ENCODE results near the gene FBXO44.

Gene FBXO44

DNA sequence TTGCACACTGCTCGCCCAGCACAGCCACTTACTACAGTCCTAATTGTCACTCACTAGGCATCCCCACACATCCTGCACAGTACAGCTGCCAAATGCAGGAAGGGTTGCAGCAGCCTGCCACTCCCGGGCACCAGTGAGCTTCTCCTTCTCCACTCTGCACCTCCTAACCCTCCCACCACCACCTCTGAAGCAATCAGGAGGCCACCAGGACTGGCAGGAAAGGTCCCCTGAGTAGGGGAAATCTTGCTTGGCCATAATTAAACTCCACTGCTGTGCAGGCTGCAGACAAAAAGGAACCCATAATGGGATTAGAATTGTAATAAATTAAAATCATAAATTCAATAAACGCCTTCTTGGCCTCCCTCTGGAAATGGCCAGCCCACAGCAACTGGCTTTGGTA lies 32.3 kb upstream of the FBXO44 start:
- no peak overlapping the region for H3K4me3 ChIP-seq (ENCODE audit: control insufficient read depth in 1 of 7, extremely low read depth in 1 of 7, insufficient read depth in 4 of 7, low read depth in 2 of 7, low read length in 6 of 7)
- no peaks in the 10 kb centered on the region for H3K4me1 ChIP-seq (ENCODE audit: control extremely low read depth in 1 of 4, control insufficient read depth in 4 of 4, insufficient read depth in 4 of 4, low read length in 3 of 4)
- H3K27ac ChIP-seq (ENCODE audit: insufficient read depth in 1 of 2, low read depth in 1 of 2, low read length in 2 of 2, poor library complexity in 1 of 2, severe bottlenecking in 2 of 2), result no peak overlapping the region
- no peaks in the 10 kb centered on the region for H3K9me3 ChIP-seq (ENCODE audit: control extremely low read depth in 1 of 5, control insufficient read depth in 4 of 5, insufficient read depth in 2 of 5, low read depth in 1 of 5, low read length in 4 of 5)
- 100% methylated on average over 1 of the region's 3 CpGs for WGBS (ENCODE audit: insufficient coverage)
- POLR2A ChIA-PET, result no interaction called here
- H3K27me3 ChIP-seq (replicated peaks in 2 of 5; ENCODE audit: control insufficient read depth in 4 of 5, insufficient read depth in 5 of 5, low read length in 4 of 5), result peaks cover 0 to 22% (median 3%) of the 10 kb centered on the region in 5 experiments
- H3K36me3 ChIP-seq (ENCODE audit: control insufficient read depth in 4 of 4, insufficient read depth in 4 of 4, low read length in 3 of 4), result no peaks in the 10 kb centered on the region
- no peak for DNase-seq
- CTCF ChIA-PET, result no interaction called here

- Histone ChIP-seq H3K4me3 (ENCODE audit: control insufficient read depth in 1 of 7, extremely low read depth in 1 of 7, insufficient read depth in 4 of 7, low read depth in 2 of 7, low read length in 6 of 7) (no peak overlapping the region), H3K27me3 (replicated peaks in 2 of 5; ENCODE audit: control insufficient read depth in 4 of 5, insufficient read depth in 5 of 5, low read length in 4 of 5) (peaks cover 0 to 22% (median under 1%) of the 10 kb centered on the region in 5 experiments), H3K4me1 (ENCODE audit: control extremely low read depth in 1 of 4, control insufficient read depth in 4 of 4, insufficient read depth in 4 of 4, low read length in 3 of 4) (no peaks in the 10 kb centered on the region), H3K36me3 (ENCODE audit: control insufficient read depth in 4 of 4, insufficient read depth in 4 of 4, low read length in 3 of 4) (no peaks in the 10 kb centered on the region), H3K27ac (ENCODE audit: insufficient read depth in 1 of 2, low read depth in 1 of 2, low read length in 2 of 2, poor library complexity in 1 of 2, severe bottlenecking in 2 of 2) (no peak overlapping the region), H3K9me3 (ENCODE audit: control extremely low read depth in 1 of 5, control insufficient read depth in 4 of 5, insufficient read depth in 2 of 5, low read depth in 1 of 5, low read length in 4 of 5) (no peaks in the 10 kb centered on the region)
- CTCF ChIA-PET, result no interaction called here
- no peak for DNase-seq
- whole genome bisulfite sequencing (ENCODE audit: insufficient coverage), result 100% methylated on average over 3 of the region's 8 CpGs
- POLR2A ChIA-PET, result no interaction called here
These were observed 31.0 kb upstream of the FBXO44 start for GRCh38 chr1:11623702-11624101.

GRCh38 chr1:11626551-11626950 lies 28.1 kb upstream of the FBXO44 start:
- CTCF ChIA-PET, result no interaction called here

GRCh38 chr1:11628767-11629166 lies 25.9 kb upstream of the FBXO44 start:
- H3K9me3 ChIP-seq (ENCODE audit: control extremely low read depth in 1 of 5, control insufficient read depth in 4 of 5, insufficient read depth in 2 of 5, low read depth in 1 of 5, low read length in 4 of 5), result no peaks in the 10 kb centered on the region
- H3K36me3 ChIP-seq (ENCODE audit: control insufficient read depth in 4 of 4, insufficient read depth in 4 of 4, low read length in 3 of 4), result no peaks in the 10 kb centered on the region
- no peak overlapping the region for H3K27ac ChIP-seq (ENCODE audit: insufficient read depth in 1 of 2, low read depth in 1 of 2, low read length in 2 of 2, poor library complexity in 1 of 2, severe bottlenecking in 2 of 2)
- peaks cover 0 to 35% (median 5%) of the 10 kb centered on the region in 5 experiments for H3K27me3 ChIP-seq (replicated peaks in 2 of 5; ENCODE audit: control insufficient read depth in 4 of 5, insufficient read depth in 5 of 5, low read length in 4 of 5)
- no peaks in the 10 kb centered on the region for H3K4me1 ChIP-seq (ENCODE audit: control extremely low read depth in 1 of 4, control insufficient read depth in 4 of 4, insufficient read depth in 4 of 4, low read length in 3 of 4)
- DNase-seq, result no peak
- CTCF ChIA-PET, result interaction anchor here (0.6 kb wide), 1 partner anchor 159 kb away, joined by 3 read pairs; no protein-coding TSS in a partner anchor
- H3K4me3 ChIP-seq (ENCODE audit: control insufficient read depth in 1 of 7, extremely low read depth in 1 of 7, insufficient read depth in 4 of 7, low read depth in 2 of 7, low read length in 6 of 7), result no peak overlapping the region
- POLR2A ChIA-PET, result no interaction called here
- WGBS (ENCODE audit: insufficient coverage), result 97% methylated on average over 6 of the region's 7 CpGs

More at GRCh38 chr1:11626551-11626950, 28.1 kb upstream of the FBXO44 start:
- peaks cover 0 to 38% (median 5%) of the 10 kb centered on the region in 5 experiments for H3K27me3 ChIP-seq (replicated peaks in 2 of 5; ENCODE audit: control insufficient read depth in 4 of 5, insufficient read depth in 5 of 5, low read length in 4 of 5)
- H3K4me3 ChIP-seq (ENCODE audit: control insufficient read depth in 1 of 7, extremely low read depth in 1 of 7, insufficient read depth in 4 of 7, low read depth in 2 of 7, low read length in 6 of 7), result no peak overlapping the region
- H3K27ac ChIP-seq (ENCODE audit: insufficient read depth in 1 of 2, low read depth in 1 of 2, low read length in 2 of 2, poor library complexity in 1 of 2, severe bottlenecking in 2 of 2), result no peak overlapping the region
- POLR2A ChIA-PET, result interaction anchor here (0.6 to 0.7 kb wide), 2 partner anchors 97 to 146 kb away, joined by 3 to 4 read pairs; no protein-coding TSS in a partner anchor
- no peaks in the 10 kb centered on the region for H3K9me3 ChIP-seq (ENCODE audit: control extremely low read depth in 1 of 5, control insufficient read depth in 4 of 5, insufficient read depth in 2 of 5, low read depth in 1 of 5, low read length in 4 of 5)
- no peaks in the 10 kb centered on the region for H3K36me3 ChIP-seq (ENCODE audit: control insufficient read depth in 4 of 4, insufficient read depth in 4 of 4, low read length in 3 of 4)
- H3K4me1 ChIP-seq (ENCODE audit: control extremely low read depth in 1 of 4, control insufficient read depth in 4 of 4, insufficient read depth in 4 of 4, low read length in 3 of 4), result no peaks in the 10 kb centered on the region
- 100% methylated on average over 2 of the region's 3 CpGs for WGBS (ENCODE audit: insufficient coverage)
- DNase-seq, result no peak

GRCh38 chr1:11629184-11630016 lies 25.3 kb upstream of the FBXO44 start:
- H3K4me1 ChIP-seq (ENCODE audit: control extremely low read depth in 1 of 4, control insufficient read depth in 4 of 4, insufficient read depth in 4 of 4, low read length in 3 of 4), result no peaks in the 10 kb centered on the region
- 55% methylated on average over 11 of the region's 15 CpGs for WGBS (ENCODE audit: insufficient coverage)
- DNase-seq, result no peak
- no peak overlapping the region for H3K27ac ChIP-seq (ENCODE audit: insufficient read depth in 1 of 2, low read depth in 1 of 2, low read length in 2 of 2, poor library complexity in 1 of 2, severe bottlenecking in 2 of 2)
- H3K27me3 ChIP-seq (replicated peaks in 2 of 5; ENCODE audit: control insufficient read depth in 4 of 5, insufficient read depth in 5 of 5, low read length in 4 of 5), result peaks cover 0 to 35% (median 5%) of the 10 kb centered on the region in 5 experiments
- CTCF ChIA-PET, result no interaction called here
- H3K4me3 ChIP-seq (ENCODE audit: control insufficient read depth in 1 of 7, extremely low read depth in 1 of 7, insufficient read depth in 4 of 7, low read depth in 2 of 7, low read length in 6 of 7), result no peak overlapping the region
- H3K36me3 ChIP-seq (ENCODE audit: control insufficient read depth in 4 of 4, insufficient read depth in 4 of 4, low read length in 3 of 4), result no peaks in the 10 kb centered on the region
- H3K9me3 ChIP-seq (ENCODE audit: control extremely low read depth in 1 of 5, control insufficient read depth in 4 of 5, insufficient read depth in 2 of 5, low read depth in 1 of 5, low read length in 4 of 5), result no peaks in the 10 kb centered on the region
- POLR2A ChIA-PET, result no interaction called here

- no peaks in the 10 kb centered on the region for H3K36me3 ChIP-seq (ENCODE audit: control insufficient read depth in 4 of 4, insufficient read depth in 4 of 4, low read length in 3 of 4)
- no peaks in the 10 kb centered on the region for H3K9me3 ChIP-seq (ENCODE audit: control extremely low read depth in 1 of 5, control insufficient read depth in 4 of 5, insufficient read depth in 2 of 5, low read depth in 1 of 5, low read length in 4 of 5)
- no peak overlapping the region for H3K4me3 ChIP-seq (ENCODE audit: control insufficient read depth in 1 of 7, extremely low read depth in 1 of 7, insufficient read depth in 4 of 7, low read depth in 2 of 7, low read length in 6 of 7)
- ChIA-PET CTCF (no interaction called here), POLR2A (no interaction called here)
- no peak for DNase-seq
- H3K4me1 ChIP-seq (ENCODE audit: control extremely low read depth in 1 of 4, control insufficient read depth in 4 of 4, insufficient read depth in 4 of 4, low read length in 3 of 4), result no peaks in the 10 kb centered on the region
- WGBS (ENCODE audit: insufficient coverage), result 83% methylated on average over 10 of the region's 11 CpGs
- peaks cover 0 to 21% (median 5%) of the 10 kb centered on the region in 5 experiments for H3K27me3 ChIP-seq (replicated peaks in 2 of 5; ENCODE audit: control insufficient read depth in 4 of 5, insufficient read depth in 5 of 5, low read length in 4 of 5)
- no peak overlapping the region for H3K27ac ChIP-seq (ENCODE audit: insufficient read depth in 1 of 2, low read depth in 1 of 2, low read length in 2 of 2, poor library complexity in 1 of 2, severe bottlenecking in 2 of 2)
These were observed 20.1 kb upstream of the FBXO44 start for GRCh38 chr1:11634365-11635192.

GRCh38 chr1:11638121-11638520 lies 16.6 kb upstream of the FBXO44 start:
- Histone ChIP-seq H3K27ac (ENCODE audit: insufficient read depth in 1 of 2, low read depth in 1 of 2, low read length in 2 of 2, poor library complexity in 1 of 2, severe bottlenecking in 2 of 2) (no peak overlapping the region), H3K27me3 (replicated peaks in 2 of 5; ENCODE audit: control insufficient read depth in 4 of 5, insufficient read depth in 5 of 5, low read length in 4 of 5) (peaks cover 0 to 16% (median 2%) of the 10 kb centered on the region in 5 experiments), H3K9me3 (ENCODE audit: control extremely low read depth in 1 of 5, control insufficient read depth in 4 of 5, insufficient read depth in 2 of 5, low read depth in 1 of 5, low read length in 4 of 5) (no peaks in the 10 kb centered on the region), H3K36me3 (ENCODE audit: control insufficient read depth in 4 of 4, insufficient read depth in 4 of 4, low read length in 3 of 4) (no peaks in the 10 kb centered on the region), H3K4me3 (ENCODE audit: control insufficient read depth in 1 of 7, extremely low read depth in 1 of 7, insufficient read depth in 4 of 7, low read depth in 2 of 7, low read length in 6 of 7) (no peak overlapping the region), H3K4me1 (ENCODE audit: control extremely low read depth in 1 of 4, control insufficient read depth in 4 of 4, insufficient read depth in 4 of 4, low read length in 3 of 4) (peaks cover 0 to 2% (median 0%) of the 10 kb centered on the region in 4 experiments)
- ChIA-PET POLR2A (no interaction called here), CTCF (interaction anchor here (1.2 to 2.0 kb wide), 3 partner anchors 13 to 600 kb away, joined by 4 to 6 read pairs (median 5); no protein-coding TSS in a partner anchor)
- no peak for DNase-seq
- 53% methylated on average over 4 of the region's 5 CpGs for WGBS (ENCODE audit: insufficient coverage)
